ENCODE results near the gene PLA2G2F. TPM values are rescaled to one million over a fixed set of nuclear protein-coding genes. Genes with fewer than 3 reads are reported as not detected.

The PLA2G2F gene
- total and polyA plus RNA-seq, 10 of the 15 experiments (the other 5 are each of a cell fraction or from before 2014, with no cell fraction given), result 0.03 TPM; not detected in 9

GRCh38 chr1:20165522-20165951 is 26.4 kb downstream of the PLA2G2F start:
- BruUV-seq (replicated peaks), result no TSS peak
- no peak overlapping the region for H3K4me2 ChIP-seq (ENCODE audit: control insufficient read depth, insufficient read depth)
- RAD21 ChIA-PET (ENCODE audit: unreplicated experiment), result no interaction called here
- H3K79me2 ChIP-seq (ENCODE audit: control insufficient read depth, insufficient read depth, low read length), result no peaks in the 10 kb centered on the region
- SMC1A ChIA-PET (ENCODE audit: uncharacterized antibody, unreplicated experiment), result interaction anchor here (1.0 to 2.3 kb wide), 3 partner anchors 20 to 29 kb away, joined by 3 to 8 read pairs (median 3); no protein-coding TSS in a partner anchor
- no peaks in the 10 kb centered on the region for H4K20me1 ChIP-seq (ENCODE audit: control insufficient read depth, insufficient read depth)
- DNase-seq (ENCODE audit: low read depth, low spot score) (no peak), FAIRE-seq (no peak), ATAC-seq (peak; percentile 72)
- H2AFZ ChIP-seq (ENCODE audit: control insufficient read depth, low read depth, low read length), result no peak overlapping the region
- 82% methylated on average over 13 of the region's 16 CpGs for WGBS (ENCODE audit: insufficient coverage, insufficient replicate concordance, low lambda C conversion rate, missing lambda C conversion rate)
- H3K27ac ChIP-seq (ENCODE audit: control insufficient read depth, insufficient read depth), result no peak overlapping the region
- H3K4me1 ChIP-seq (ENCODE audit: control insufficient read depth, insufficient read depth, low read length), result no peaks in the 10 kb centered on the region
- no peaks in the 10 kb centered on the region; a peak in 2 of 4 replicates for H3K27me3 ChIP-seq (replicated peaks in 1 of 2; ENCODE audit: control insufficient read depth in 2 of 2, insufficient read depth in 2 of 2, low read length in 1 of 2)
- H3K36me3 ChIP-seq (ENCODE audit: control insufficient read depth in 2 of 2, insufficient read depth in 2 of 2, low read length in 1 of 2), result no peaks in the 10 kb centered on the region
- POLR2A ChIA-PET, result no interaction called here
- H3K9me3 ChIP-seq (replicated peaks; ENCODE audit: control insufficient read depth, insufficient read depth, low read length), result peaks cover 6% of the 10 kb centered on the region; the same call in 1 of the 3 replicates
- intact Hi-C loops (cut with micrococcal nuclease; ENCODE audit: unreplicated experiment), result loop anchor here (1.0 kb wide), 1 partner anchor 30 kb away; no protein-coding TSS in a partner anchor
- CTCF ChIA-PET, result interaction anchor here (1.2 to 2.2 kb wide), 3 partner anchors 14 to 28 kb away, joined by 3 to 10 read pairs (median 4); no protein-coding TSS in a partner anchor
- no peak overlapping the region for H3K9ac ChIP-seq (ENCODE audit: control insufficient read depth, insufficient read depth, low read length)
- in situ Hi-C loops (cut with MboI), result no loop called here
- H3K4me3 ChIP-seq, result no peak overlapping the region
- TF ChIP-seq CREB1 (IDR thresholded peaks at IDR 0.05; ENCODE audit: low read depth), result no peak
- TF ChIP-seq, protein P1, sequence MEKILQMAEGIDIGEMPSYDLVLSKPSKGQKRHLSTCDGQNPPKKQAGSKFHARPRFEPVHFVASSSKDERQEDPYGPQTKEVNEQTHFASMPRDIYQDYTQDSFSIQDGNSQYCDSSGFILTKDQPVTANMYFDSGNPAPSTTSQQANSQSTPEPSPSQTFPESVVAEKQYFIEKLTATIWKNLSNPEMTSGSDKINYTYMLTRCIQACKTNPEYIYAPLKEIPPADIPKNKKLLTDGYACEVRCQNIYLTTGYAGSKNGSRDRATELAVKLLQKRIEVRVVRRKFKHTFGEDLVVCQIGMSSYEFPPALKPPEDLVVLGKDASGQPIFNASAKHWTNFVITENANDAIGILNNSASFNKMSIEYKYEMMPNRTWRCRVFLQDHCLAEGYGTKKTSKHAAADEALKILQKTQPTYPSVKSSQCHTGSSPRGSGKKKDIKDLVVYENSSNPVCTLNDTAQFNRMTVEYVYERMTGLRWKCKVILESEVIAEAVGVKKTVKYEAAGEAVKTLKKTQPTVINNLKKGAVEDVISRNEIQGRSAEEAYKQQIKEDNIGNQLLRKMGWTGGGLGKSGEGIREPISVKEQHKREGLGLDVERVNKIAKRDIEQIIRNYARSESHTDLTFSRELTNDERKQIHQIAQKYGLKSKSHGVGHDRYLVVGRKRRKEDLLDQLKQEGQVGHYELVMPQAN (conservative IDR thresholded peaks at IDR 0.05), result no peak
- no peak for TF ChIP-seq SIX5 (IDR thresholded peaks at IDR 0.05; ENCODE audit: low read depth, low read length, severe bottlenecking)
- no peak for TF ChIP-seq HDAC6 (IDR thresholded peaks at IDR 0.05; ENCODE audit: unreplicated experiment)
- TF ChIP-seq SMARCA5 (IDR thresholded peaks at IDR 0.05), result no peak
- no peak for TF ChIP-seq MAX (IDR thresholded peaks at IDR 0.05; ENCODE audit: low read depth, low read length)
- TF ChIP-seq PKNOX1 (IDR thresholded peaks at IDR 0.05), result no peak
- no peak for TF ChIP-seq EP300 (IDR thresholded peaks at IDR 0.05; ENCODE audit: borderline replicate concordance in 1 of 2, control insufficient read depth in 1 of 2, low read depth in 2 of 2, low read length in 2 of 2)
- no peak for TF ChIP-seq CUX1 (IDR thresholded peaks at IDR 0.05; ENCODE audit: insufficient replicate concordance, low read depth, low read length)
- no peak for TF ChIP-seq WRNIP1 (IDR thresholded peaks at IDR 0.05; ENCODE audit: borderline replicate concordance, low read depth, low read length)
- TF ChIP-seq ZNF622 (IDR thresholded peaks at IDR 0.05), result no peak
- no peak for TF ChIP-seq ESRRA (IDR thresholded peaks at IDR 0.05; ENCODE audit: low read length)
- TF ChIP-seq HDAC2 (IDR thresholded peaks at IDR 0.05), result no peak
- TF ChIP-seq, protein P2, sequence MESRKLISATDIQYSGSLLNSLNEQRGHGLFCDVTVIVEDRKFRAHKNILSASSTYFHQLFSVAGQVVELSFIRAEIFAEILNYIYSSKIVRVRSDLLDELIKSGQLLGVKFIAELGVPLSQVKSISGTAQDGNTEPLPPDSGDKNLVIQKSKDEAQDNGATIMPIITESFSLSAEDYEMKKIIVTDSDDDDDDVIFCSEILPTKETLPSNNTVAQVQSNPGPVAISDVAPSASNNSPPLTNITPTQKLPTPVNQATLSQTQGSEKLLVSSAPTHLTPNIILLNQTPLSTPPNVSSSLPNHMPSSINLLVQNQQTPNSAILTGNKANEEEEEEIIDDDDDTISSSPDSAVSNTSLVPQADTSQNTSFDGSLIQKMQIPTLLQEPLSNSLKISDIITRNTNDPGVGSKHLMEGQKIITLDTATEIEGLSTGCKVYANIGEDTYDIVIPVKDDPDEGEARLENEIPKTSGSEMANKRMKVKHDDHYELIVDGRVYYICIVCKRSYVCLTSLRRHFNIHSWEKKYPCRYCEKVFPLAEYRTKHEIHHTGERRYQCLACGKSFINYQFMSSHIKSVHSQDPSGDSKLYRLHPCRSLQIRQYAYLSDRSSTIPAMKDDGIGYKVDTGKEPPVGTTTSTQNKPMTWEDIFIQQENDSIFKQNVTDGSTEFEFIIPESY (IDR thresholded peaks at IDR 0.05), result no peak

All from GM12878 (cell line).